GM11168 (cell line): ENCODE data around the gene PRC1.
"Not testable (repeated sequence)": the region's sequence is repeated elsewhere in the genome, so short reads cannot be mapped to it uniquely, and the experiment has no call there.

Source experiments
- in situ Hi-C: fragments of 300-500 bp; cut with MboI; formaldehyde crosslinking; loops from one replicate; pipeline ENCODE4 v1.12.0; 2022; ENCODE audit warnings: low sequenced_read_pairs; ENCODE audit not compliant: unreplicated experiment

PRC1 gene

GRCh38 chr15:90994417-90995311, at the start of gene PRC1:
PRC1 (minus strand) TSS chr15:90994535; CDS start chr15:90994417, 118 bp downstream.
- in situ Hi-C loops: no loop called here

- in situ Hi-C loops: no loop called here
Measured at GRCh38 chr15:91043202-91043874, 49.0 kb upstream of the PRC1 start.

- in situ Hi-C loops: no loop called here
Measured at GRCh38 chr15:91040856-91041255, 46.5 kb upstream of the PRC1 start.

GRCh38 chr15:91039996-91040395, 45.7 kb upstream of the PRC1 start:
- in situ Hi-C loops: loop anchor here (10.0 kb wide), 1 partner anchor 85 kb away; the partner anchor contains the start of gene RCCD1

- in situ Hi-C loops: loop anchor here (10.0 kb wide), 1 partner anchor 78 kb away; the partner anchor contains the start of gene RCCD1
Measured at GRCh38 chr15:91032919-91033803, 38.8 kb upstream of the PRC1 start.

- in situ Hi-C loops: loop anchor here (10.0 kb wide), 1 partner anchor 77 kb away; the partner anchor contains the start of gene RCCD1
Measured at GRCh38 chr15:91031796-91032195, 37.5 kb upstream of the PRC1 start.

GRCh38 chr15:91027677-91028076, 33.3 kb upstream of the PRC1 start:
- in situ Hi-C loops: no loop called here

GRCh38 chr15:91023720-91024119, 29.4 kb upstream of the PRC1 start:
- in situ Hi-C loops: no loop called here

- in situ Hi-C loops: no loop called here
Measured at GRCh38 chr15:91022832-91023129, 28.4 kb upstream of the PRC1 start.

- in situ Hi-C loops: no loop called here
Measured at GRCh38 chr15:91022075-91022831, 27.9 kb upstream of the PRC1 start, which contains the start of gene VPS33B. VPS33B (minus strand) TSS chr15:91022594; CDS start chr15:91022249, 345 bp downstream.

GRCh38 chr15:91021516-91022074, 27.3 kb upstream of the PRC1 start:
- in situ Hi-C loops: no loop called here

GRCh38 chr15:91018158-91018557, 23.8 kb upstream of the PRC1 start:
- in situ Hi-C loops: no loop called here

GRCh38 chr15:91017716-91018115, 23.4 kb upstream of the PRC1 start:
- in situ Hi-C loops: no loop called here

- in situ Hi-C loops: not testable (repeated sequence)
Measured at GRCh38 chr15:91013701-91014100, 19.4 kb upstream of the PRC1 start.

GRCh38 chr15:91007266-91007665, 12.9 kb upstream of the PRC1 start:
- in situ Hi-C loops: no loop called here

GRCh38 chr15:91001209-91001608, 6.9 kb upstream of the PRC1 start:
- in situ Hi-C loops: no loop called here

GRCh38 chr15:90998737-90999136, 4.4 kb upstream of the PRC1 start:
- in situ Hi-C loops: no loop called here

- in situ Hi-C loops: no loop called here
Measured at GRCh38 chr15:90994059-90994416, 297 bp downstream of the PRC1 start.

- in situ Hi-C loops: no loop called here
Measured at GRCh38 chr15:90991587-90992285, 2.6 kb downstream of the PRC1 start.
